Measurements from ENCODE around the gene KCNIP1. TPM values are rescaled to one million over a fixed set of nuclear protein-coding genes. Genes with fewer than 3 reads are reported as not detected.

Gene KCNIP1
- total and polyA plus RNA-seq, 10 of the 15 experiments (the other 5 are each of a cell fraction or from before 2014, with no cell fraction given): not detected

DNA sequence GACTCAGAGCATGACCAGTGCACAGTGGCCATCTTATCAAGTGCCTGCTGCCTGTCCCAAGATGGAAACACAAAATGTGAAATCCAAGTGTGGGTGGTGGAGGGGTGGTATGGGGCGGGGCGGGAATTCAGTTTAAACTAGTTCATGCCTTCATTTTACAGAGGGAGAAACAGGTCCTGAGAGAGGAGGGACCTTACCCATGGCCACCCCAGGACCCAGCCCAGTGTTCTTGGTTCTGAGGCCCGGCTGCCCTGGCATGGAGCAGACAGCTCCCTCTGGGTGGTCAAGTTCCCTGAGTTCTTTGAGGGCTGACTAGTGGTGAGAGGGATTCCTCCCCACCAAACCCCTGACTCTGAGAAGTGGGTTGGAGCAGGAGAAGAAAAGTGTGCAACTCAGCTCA lies 20.8 kb downstream of the KCNIP1 start:
- H2AFZ ChIP-seq (ENCODE audit: control insufficient read depth, low read depth, low read length): no peak overlapping the region
- H3K27me3 ChIP-seq (replicated peaks in 1 of 2; ENCODE audit: control insufficient read depth in 2 of 2, insufficient read depth in 2 of 2, low read length in 1 of 2): no peaks in the 10 kb centered on the region; a peak in 1 of 4 replicates
- RAD21 ChIA-PET (ENCODE audit: unreplicated experiment): no interaction called here
- no peak overlapping the region for H3K4me2 ChIP-seq (ENCODE audit: control insufficient read depth, insufficient read depth)
- WGBS (ENCODE audit: insufficient coverage, insufficient replicate concordance, low lambda C conversion rate, missing lambda C conversion rate): 3% methylated on average over 3 of the region's 3 CpGs
- TF ChIP-seq SRF (IDR thresholded peaks at IDR 0.05; ENCODE audit: low read depth in 2 of 2, low read length in 2 of 2) (no peak), ZBED1 (IDR thresholded peaks at IDR 0.05; ENCODE audit: borderline replicate concordance) (no peak), DPF2 (IDR thresholded peaks at IDR 0.05) (no peak), MEF2B (IDR thresholded peaks at IDR 0.05; ENCODE audit: partially characterized antibody, poor library complexity, severe bottlenecking) (no peak), MLLT1 (IDR thresholded peaks at IDR 0.05) (no peak), PAX8 (IDR thresholded peaks at IDR 0.05) (no peak), ATF3 (IDR thresholded peaks at IDR 0.05; ENCODE audit: borderline replicate concordance, extremely low read depth, low read depth, low read length) (no peak), RCOR1 (conservative IDR thresholded peaks at IDR 0.05; ENCODE audit: low read depth, low read length) (no peak), POLR2AphosphoS5 (IDR thresholded peaks at IDR 0.05; ENCODE audit: low read length) (no peak), HDAC2 (IDR thresholded peaks at IDR 0.05) (no peak)
- H4K20me1 ChIP-seq (ENCODE audit: control insufficient read depth, insufficient read depth): no peaks in the 10 kb centered on the region
- BruUV-seq (replicated peaks): no TSS peak
- FAIRE-seq: no peak
- no peaks in the 10 kb centered on the region for H3K9me3 ChIP-seq (replicated peaks; ENCODE audit: control insufficient read depth, insufficient read depth, low read length)
- POLR2A ChIA-PET: no interaction called here
- H3K27ac ChIP-seq (ENCODE audit: control insufficient read depth, insufficient read depth): no peak overlapping the region
- no peak for DNase-seq (ENCODE audit: low read depth, low spot score)
- no peak overlapping the region for H3K4me3 ChIP-seq
- intact Hi-C loops (cut with micrococcal nuclease; ENCODE audit: unreplicated experiment) (no loop called here), in situ Hi-C loops (cut with MboI) (no loop called here)
- SMC1A ChIA-PET (ENCODE audit: uncharacterized antibody, unreplicated experiment): no interaction called here
- H3K9ac ChIP-seq (ENCODE audit: control insufficient read depth, insufficient read depth, low read length): no peak overlapping the region
- H3K79me2 ChIP-seq (ENCODE audit: control insufficient read depth, insufficient read depth, low read length): no peaks in the 10 kb centered on the region
- CTCF ChIA-PET: interaction anchor here (0.9 kb wide), 1 partner anchor 114 kb away, joined by 3 read pairs; no protein-coding TSS in a partner anchor
- no peaks in the 10 kb centered on the region for H3K4me1 ChIP-seq (ENCODE audit: control insufficient read depth, insufficient read depth, low read length)
- H3K36me3 ChIP-seq (ENCODE audit: control insufficient read depth in 2 of 2, insufficient read depth in 2 of 2, low read length in 1 of 2): no peaks in the 10 kb centered on the region
- no peak for ATAC-seq

All from GM12878 (cell line).